GM23248 (cell line): Measurements from ENCODE around the gene MACROD2. TPM values are rescaled to one million over a fixed set of nuclear protein-coding genes. Genes with fewer than 3 reads are reported as not detected.

Experiments used
- DNase-seq: peaks from one replicate; pipeline ENCODE4 v3.0.0-alpha.2; 2015
- H2AFZ ChIP-seq: fragments of 200-600 bp; sonication (generic); 2 replicates; pipeline ENCODE4 v1.6.1; 2016; ENCODE audit warnings: antibody characterized with exemption
- H3F3A ChIP-seq: fragments of 200-600 bp; sonication (generic); 2 replicates; pipeline ENCODE4 v1.6.1; 2016; ENCODE audit warnings: mild to moderate bottlenecking, antibody characterized with exemption, mixed run types; ENCODE audit not compliant: insufficient read depth
- H3K27ac ChIP-seq: fragments of 200-600 bp; sonication (generic); 2 replicates; pipeline ENCODE4 v1.5.1; 2016; ENCODE audit warnings: mild to moderate bottlenecking
- H3K27me3 ChIP-seq: fragments of 200-600 bp; sonication (generic); replicated peaks from 2 replicates; pipeline ENCODE4 v1.6.1; 2016; ENCODE audit warnings: mild to moderate bottlenecking; ENCODE audit not compliant: insufficient read depth
- H3K36me3 ChIP-seq: fragments of 200-600 bp; sonication (generic); 2 replicates; pipeline ENCODE4 v1.6.1; 2016; ENCODE audit warnings: low read depth, mild to moderate bottlenecking
- H3K4me1 ChIP-seq: fragments of 200-600 bp; sonication (generic); 2 replicates; pipeline ENCODE4 v1.6.1; 2016; ENCODE audit warnings: mild to moderate bottlenecking; ENCODE audit not compliant: insufficient read depth
- H3K4me2 ChIP-seq: fragments of 200-600 bp; sonication (generic); one replicate; pipeline ENCODE4 v1.6.1; 2016; ENCODE audit warnings: mild to moderate bottlenecking; ENCODE audit not compliant: unreplicated experiment
- H3K4me3 ChIP-seq: fragments of 200-600 bp; sonication (generic); 2 replicates; pipeline ENCODE4 v1.5.1; 2016; ENCODE audit warnings: mild to moderate bottlenecking
- H3K79me2 ChIP-seq: fragments of 200-600 bp; sonication (generic); 2 replicates; pipeline ENCODE4 v1.6.1; 2016; ENCODE audit warnings: mild to moderate bottlenecking; ENCODE audit not compliant: insufficient read depth
- H3K9ac ChIP-seq: fragments of 200-600 bp; sonication (generic); 2 replicates; pipeline ENCODE4 v1.6.1; 2016; ENCODE audit warnings: mild to moderate bottlenecking
- H3K9me2 ChIP-seq: fragments of 200-600 bp; sonication (generic); 2 replicates; pipeline ENCODE4 v1.6.1; 2016; ENCODE audit warnings: mixed run types, mild to moderate bottlenecking, moderate library complexity; ENCODE audit not compliant: insufficient read depth
- H3K9me3 ChIP-seq: fragments of 200-600 bp; sonication (generic); one replicate; pipeline ENCODE4 v1.6.1; 2017; ENCODE audit warnings: low read depth
- H4K20me1 ChIP-seq: fragments of 200-600 bp; sonication (generic); 2 replicates; pipeline ENCODE4 v1.6.0; 2016; ENCODE audit not compliant: insufficient read depth
- EZH2 ChIP-seq: fragments of 200-600 bp; sonication (generic); IDR thresholded peaks from 2 replicates; pipeline ENCODE4 v1.6.1; 2018; ENCODE audit warnings: antibody characterized with exemption, mild to moderate bottlenecking; ENCODE audit not compliant: insufficient read depth, poor library complexity, severe bottlenecking
- EZH2phosphoT487 ChIP-seq: fragments of 200-600 bp; sonication (generic); IDR thresholded peaks from 2 replicates; pipeline ENCODE4 v1.6.1; 2018; ENCODE audit warnings: antibody characterized with exemption, moderate library complexity, mild to moderate bottlenecking, low read depth; ENCODE audit not compliant: insufficient read depth
- WGBS, 2 experiments: methylation state at CpG; one replicate each; pipeline ENCODE4 v1.1.6; 2015 to 2017; ENCODE audit warnings: low lambda C conversion rate in 2 of 2, low coverage in 1 of 2; ENCODE audit errors: missing lambda C conversion rate in 2 of 2; 5-methylcytosine and 5-hydroxymethylcytosine counted together
- in situ Hi-C: fragments of 300-500 bp; cut with MboI; formaldehyde crosslinking; loops from 2 replicates; pipeline ENCODE4 v1.15.0; 2020
- polyA plus RNA-seq: library from polyadenylated mRNA; unstranded; fragments of >200 nt; fragmentation: Nextera tagmentation; extraction: Ambion mirVana; gene quantifications from 2 replicates; pipeline ENCODE4 v1.2.1, GENCODE V29; 2016
- total RNA-seq: library from RNA; depleted of rRNA; stranded (reverse); fragments of >200 nt; shearing (Covaris generic); gene quantifications from 2 replicates; pipeline ENCODE4 v1.2.3, GENCODE V29; 2014

The MACROD2 gene
- total and polyA plus RNA-seq, 2 experiments from 2014 or later: 1.1 to 3.1 TPM

DNA sequence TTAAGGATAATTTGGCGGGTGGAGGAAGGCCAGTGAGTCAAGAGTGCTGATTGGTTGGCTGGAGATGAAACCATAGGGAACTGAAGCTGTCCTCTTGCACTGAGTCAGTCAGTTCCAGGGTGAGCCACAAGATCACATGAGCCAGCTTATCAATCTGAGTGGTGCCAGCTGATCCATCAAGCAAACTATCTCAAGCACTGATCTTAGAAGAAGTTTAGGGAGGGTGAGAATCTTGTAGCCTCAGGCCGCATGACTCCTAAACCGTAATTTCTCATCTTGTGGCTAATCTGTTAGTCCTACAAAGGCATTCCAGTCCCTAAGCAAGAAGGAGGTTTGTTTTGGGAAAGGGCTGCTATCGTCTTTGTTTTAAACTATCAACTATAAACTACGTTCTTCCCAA, 1623.6 kb downstream of the MACROD2 start:
- TF ChIP-seq EZH2 (no peak), EZH2phosphoT487 (no peak)
- no peaks in the 10 kb centered on the region for H3K27me3 ChIP-seq
- no peaks in the 10 kb centered on the region for H3K79me2 ChIP-seq
- H2AFZ ChIP-seq: no peak overlapping the region
- H4K20me1 ChIP-seq: no peaks in the 10 kb centered on the region
- no peaks in the 10 kb centered on the region for H3K36me3 ChIP-seq
- in situ Hi-C loops: no loop called here
- no peak overlapping the region for H3K4me3 ChIP-seq
- H3K4me1 ChIP-seq: no peaks in the 10 kb centered on the region
- no peak overlapping the region for H3K4me2 ChIP-seq
- DNase-seq: no peak
- 71 to 75% methylated on average over 5 of the region's 5 CpGs for WGBS, 2 experiments
- no peaks in the 10 kb centered on the region for H3K9me3 ChIP-seq
- no peaks in the 10 kb centered on the region for H3K9me2 ChIP-seq
- no peaks in the 10 kb centered on the region for H3F3A ChIP-seq
- H3K27ac ChIP-seq: no peak overlapping the region
- H3K9ac ChIP-seq: no peak overlapping the region

DNA sequence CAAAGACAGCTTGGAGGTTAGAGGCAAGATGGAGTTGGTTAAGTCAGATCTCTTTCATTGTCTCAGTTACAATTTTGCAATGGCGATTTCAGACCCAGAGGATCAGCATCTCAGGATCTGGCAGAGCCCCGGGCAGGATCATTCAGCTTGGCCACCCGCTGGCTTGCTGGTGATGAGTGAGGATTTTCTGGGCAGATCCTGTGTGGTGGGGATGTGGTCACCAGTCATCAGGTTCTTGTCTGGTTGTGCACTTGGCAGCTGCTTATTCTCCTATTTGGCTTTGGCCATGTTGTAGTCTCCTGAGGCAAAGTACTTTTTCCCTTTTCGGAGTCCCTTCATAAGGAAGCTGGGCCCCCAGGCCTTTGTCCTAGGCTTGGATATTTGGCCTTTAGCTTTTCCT, 1624.0 kb downstream of the MACROD2 start:
- no peaks in the 10 kb centered on the region for H3K36me3 ChIP-seq
- no peaks in the 10 kb centered on the region for H3K79me2 ChIP-seq
- H3K4me2 ChIP-seq: no peak overlapping the region
- H3K9ac ChIP-seq: no peak overlapping the region
- no peaks in the 10 kb centered on the region for H3K27me3 ChIP-seq
- 63 to 67% methylated on average over 4 of the region's 4 CpGs for WGBS, 2 experiments
- in situ Hi-C loops: no loop called here
- no peak overlapping the region for H2AFZ ChIP-seq
- H3K27ac ChIP-seq: no peak overlapping the region
- H3K4me3 ChIP-seq: no peak overlapping the region
- TF ChIP-seq EZH2: no peak
- no peak for TF ChIP-seq EZH2phosphoT487
- no peaks in the 10 kb centered on the region for H3K4me1 ChIP-seq
- no peaks in the 10 kb centered on the region for H3F3A ChIP-seq
- no peak for DNase-seq
- no peaks in the 10 kb centered on the region for H4K20me1 ChIP-seq
- H3K9me3 ChIP-seq: no peaks in the 10 kb centered on the region
- no peaks in the 10 kb centered on the region for H3K9me2 ChIP-seq

DNA sequence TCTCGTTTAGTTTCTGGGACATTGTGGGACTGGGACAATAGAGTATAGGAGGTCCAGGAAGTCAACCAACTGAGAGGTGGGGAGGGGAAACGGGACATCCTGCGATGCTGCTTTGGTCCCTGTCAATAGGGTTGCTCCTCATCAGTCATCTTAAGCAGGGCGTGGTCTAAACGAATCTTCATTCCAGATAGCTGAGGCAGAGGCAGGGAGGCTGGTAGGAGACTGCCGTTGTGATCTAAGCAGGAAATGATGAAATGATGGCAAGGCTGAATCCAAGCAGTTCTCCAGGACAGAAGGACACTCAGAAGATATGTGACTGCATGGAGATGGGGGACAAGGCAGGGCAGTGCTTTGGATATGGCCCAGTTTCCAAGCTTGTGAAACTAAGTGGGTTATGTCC, 1624.5 kb downstream of the MACROD2 start:
- Histone ChIP-seq H3K4me3 (no peak overlapping the region), H3K27me3 (no peaks in the 10 kb centered on the region), H2AFZ (no peak overlapping the region), H3F3A (no peaks in the 10 kb centered on the region), H3K4me1 (no peaks in the 10 kb centered on the region), H3K9me3 (no peaks in the 10 kb centered on the region), H3K4me2 (no peak overlapping the region), H3K36me3 (no peaks in the 10 kb centered on the region), H3K9me2 (no peaks in the 10 kb centered on the region), H3K9ac (no peak overlapping the region), H3K27ac (no peak overlapping the region), H4K20me1 (no peaks in the 10 kb centered on the region), H3K79me2 (no peaks in the 10 kb centered on the region)
- TF ChIP-seq EZH2phosphoT487 (no peak), EZH2 (no peak)
- DNase-seq: no peak
- in situ Hi-C loops: no loop called here
- WGBS, 2 experiments: 67 to 71% methylated on average over 6 of the region's 6 CpGs

DNA sequence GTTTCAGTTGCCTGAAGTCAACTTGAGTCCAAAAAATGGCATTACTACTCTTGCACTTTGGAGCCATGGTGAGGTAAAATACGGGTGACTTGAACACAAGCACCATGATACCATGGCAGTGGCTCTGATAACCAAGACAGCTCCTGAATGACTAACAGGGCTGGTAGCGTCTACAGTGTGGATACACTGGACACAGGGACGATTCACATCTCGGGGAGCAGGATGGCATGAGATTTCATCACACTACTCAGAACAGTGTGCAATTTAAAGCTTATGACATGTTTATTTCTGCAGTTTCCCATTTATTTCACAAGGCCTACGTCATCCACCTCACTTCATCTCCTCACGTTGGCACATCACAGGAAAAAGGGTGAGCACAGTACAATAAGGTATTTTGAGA, 1627.1 kb downstream of the MACROD2 start:
- WGBS, 2 experiments: 39 to 46% methylated on average over 6 of the region's 6 CpGs
- H3K27ac ChIP-seq: no peak overlapping the region

DNA sequence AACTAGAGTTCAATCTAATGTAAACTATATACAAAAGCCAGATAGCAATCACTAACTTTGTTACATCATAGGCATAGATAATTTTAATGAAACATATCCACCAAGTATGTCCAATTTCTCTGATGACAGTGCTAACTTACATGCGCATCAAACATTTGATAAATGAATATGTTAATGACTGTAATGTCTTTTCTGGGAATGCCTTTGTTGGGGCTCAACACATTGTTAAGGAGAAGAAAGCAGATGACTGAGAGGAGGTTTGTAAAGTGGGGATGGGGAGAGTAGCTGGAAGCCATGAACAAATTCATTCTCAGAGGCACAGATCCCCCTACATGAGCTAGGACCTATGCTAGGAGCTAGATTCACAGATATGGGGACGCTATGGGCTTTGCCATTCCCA, 1627.9 kb downstream of the MACROD2 start:
- no peak for TF ChIP-seq EZH2
- no peak for TF ChIP-seq EZH2phosphoT487
- in situ Hi-C loops: no loop called here
- H3K27me3 ChIP-seq: no peaks in the 10 kb centered on the region
- H3K9ac ChIP-seq: no peak overlapping the region
- H3K4me1 ChIP-seq: no peaks in the 10 kb centered on the region
- no peaks in the 10 kb centered on the region for H3K9me3 ChIP-seq
- no peak overlapping the region for H3K27ac ChIP-seq
- H3K9me2 ChIP-seq: no peaks in the 10 kb centered on the region
- H3K4me2 ChIP-seq: no peak overlapping the region
- no peaks in the 10 kb centered on the region for H3K79me2 ChIP-seq
- no peaks in the 10 kb centered on the region for H4K20me1 ChIP-seq
- no peaks in the 10 kb centered on the region for H3K36me3 ChIP-seq
- 69 to 74% methylated on average over 2 of the region's 2 CpGs for WGBS, 2 experiments
- H3K4me3 ChIP-seq: no peak overlapping the region
- H2AFZ ChIP-seq: no peak overlapping the region
- no peaks in the 10 kb centered on the region for H3F3A ChIP-seq
- DNase-seq: no peak

More for the DNA sequence above, 1627.1 kb downstream of the MACROD2 start:
- Histone ChIP-seq H3K4me1 (no peaks in the 10 kb centered on the region), H3K27me3 (no peaks in the 10 kb centered on the region), H3K36me3 (no peaks in the 10 kb centered on the region), H3K4me3 (no peak overlapping the region), H3K9me2 (no peaks in the 10 kb centered on the region), H2AFZ (no peak overlapping the region), H3K79me2 (no peaks in the 10 kb centered on the region), H3K9me3 (no peaks in the 10 kb centered on the region), H3F3A (no peaks in the 10 kb centered on the region), H3K4me2 (no peak overlapping the region), H3K9ac (no peak overlapping the region), H4K20me1 (no peaks in the 10 kb centered on the region)
- in situ Hi-C loops: no loop called here
- TF ChIP-seq EZH2phosphoT487: no peak
- TF ChIP-seq EZH2: no peak
- DNase-seq: no peak
